Body of pancreas (tissue), 4 donors: ENCODE data around the gene GAN. TPM values are rescaled to one million over a fixed set of nuclear protein-coding genes. Genes with fewer than 3 reads are reported as not detected.

Experiments
- ATAC-seq: fragments of 150-250 bp; one replicate; pipeline ENCODE4 v1.9.1; 2016
- DNase-seq, 4 donors: peaks; one replicate each; pipeline ENCODE4 v3.0.0-alpha.2; 2019
- H3K27ac ChIP-seq, 4 donors: fragments of 200-600 bp; sonication (generic); 1 replicate in 3 of 4; 2 replicates in 1 of 4; pipeline versions ENCODE4 v1.5.1 to v1.6.1; 2016 to 2019; ENCODE audit warnings: mild to moderate bottlenecking in 1 of 4, mixed read lengths in 1 of 4, moderate library complexity in 1 of 4
- H3K27me3 ChIP-seq, 2 donors: fragments of 200-600 bp; sonication (generic); one replicate each; pipeline ENCODE4 v1.6.0; 2016; ENCODE audit warnings: mild to moderate bottlenecking in 1 of 2
- H3K36me3 ChIP-seq, 2 donors: fragments of 200-600 bp; sonication (generic); replicated peaks in 1 of 2; 2 replicates each; pipeline ENCODE4 v1.5.1; 2016; ENCODE audit warnings: low read depth in 2 of 2; ENCODE audit not compliant: insufficient read depth in 1 of 2
- H3K4me1 ChIP-seq: fragments of 200-600 bp; sonication (generic); one replicate; pipeline ENCODE4 v1.6.0; 2016
- H3K4me3 ChIP-seq, 2 donors: fragments of 200-600 bp; sonication (generic); 1 replicate in 1 of 2; 2 replicates in 1 of 2; pipeline ENCODE4 v1.5.1; 2016 to 2019
- H3K9me3 ChIP-seq, 3 donors: fragments of 200-600 bp; sonication (generic); 1 replicate in 2 of 3; 2 replicates in 1 of 3; pipeline ENCODE4 v1.5.1; 2016
- CTCF ChIP-seq, 7 experiments: fragments of 450-650 bp in 4 of 7; fragments of 200-600 bp in 3 of 7; sonication (generic) in 3 of 7; IDR thresholded peaks; one replicate each; pipeline ENCODE4 v1.5.1; 2016 to 2019; ENCODE audit warnings: antibody characterized with exemption in 7 of 7
- POLR2A ChIP-seq, 3 donors: fragments of 450-650 bp; IDR thresholded peaks; one replicate each; pipeline ENCODE4 v1.6.1; 2016; ENCODE audit warnings: antibody characterized with exemption in 3 of 3, mild to moderate bottlenecking in 2 of 3
- WGBS, 2 donors: methylation state at CpG; one replicate each; pipeline ENCODE4 v1.1.5; 2017; 5-methylcytosine and 5-hydroxymethylcytosine counted together
- intact Hi-C: fragments of 100-400 bp; cut with DNase I; formaldehyde crosslinking; loops from one replicate; pipeline ENCODE4 v1.15.1; 2023
- total RNA-seq, 2 donors: library from RNA; depleted of rRNA; stranded (reverse); fragments of >200 nt; gene quantifications; one replicate each; pipeline ENCODE4 v1.1.0, GENCODE V29; 2016

Gene GAN
- total RNA-seq, 2 donors from 2014 or later, result 3.6 to 4.9 TPM

GRCh38 chr16:81311762-81312161, 3.0 kb upstream of the GAN start:
- Histone ChIP-seq H3K27ac (no peak overlapping the region), H3K36me3 (no peaks in the 10 kb centered on the region), H3K9me3 (no peaks in the 10 kb centered on the region), H3K4me3 (no peak overlapping the region), H3K4me1 (peaks cover 14% of the 10 kb centered on the region), H3K27me3 (no peaks in the 10 kb centered on the region)
- TF ChIP-seq CTCF (IDR thresholded peaks at IDR 0.05), result no peak
- TF ChIP-seq POLR2A (IDR thresholded peaks at IDR 0.05), result no peak
- intact Hi-C loops, result no loop called here
- no peak for DNase-seq
- ATAC-seq, result no peak

DNA sequence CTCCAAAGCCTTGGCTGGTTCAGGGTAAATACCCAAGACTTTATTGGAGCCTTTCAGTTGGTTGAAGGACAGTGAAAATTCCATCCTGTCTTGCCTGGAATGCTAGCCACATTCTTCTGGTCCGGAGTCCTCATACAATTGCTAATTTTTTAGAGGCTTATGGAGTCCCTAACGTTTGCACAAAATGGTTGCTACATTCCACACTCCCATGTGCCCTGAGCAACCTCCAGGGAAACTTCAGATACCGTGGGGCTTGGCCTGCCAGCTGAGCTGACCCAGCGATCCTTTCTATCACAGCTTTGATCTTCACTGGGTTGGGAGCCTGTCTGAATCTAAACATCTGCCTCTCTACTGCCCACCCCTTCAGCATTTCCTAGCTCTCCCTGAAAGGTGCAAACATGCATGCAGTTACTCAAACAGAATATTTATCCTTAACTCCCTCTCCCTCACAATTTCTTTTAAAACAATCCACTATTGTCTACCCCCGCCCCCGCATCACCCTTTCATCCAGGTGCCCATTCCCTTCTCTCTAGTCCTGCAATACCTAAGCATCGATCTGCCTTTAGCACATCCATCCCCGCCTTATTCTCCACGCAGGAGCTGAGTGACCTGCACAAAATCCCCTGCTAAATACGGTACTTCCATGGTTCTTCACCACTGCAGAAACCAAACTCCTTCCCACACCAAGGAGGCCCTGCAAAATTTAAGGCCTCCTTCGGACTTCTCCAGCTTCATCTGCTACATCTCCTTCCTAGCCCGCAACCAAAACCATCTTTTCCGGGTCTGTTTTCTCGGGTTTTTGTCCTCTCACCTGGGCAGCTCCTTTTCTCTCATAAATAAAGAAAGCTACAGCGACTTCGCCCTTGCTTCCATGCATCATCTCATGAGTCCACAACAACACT, 810 bp upstream of the GAN start:
- no peaks in the 10 kb centered on the region for H3K9me3 ChIP-seq
- ATAC-seq, result no peak
- DNase-seq, result no peak
- 1 to 2% methylated on average over 16 of the region's 16 CpGs for WGBS, 2 donors
- peaks cover 14% of the 10 kb centered on the region for H3K4me1 ChIP-seq
- H3K27me3 ChIP-seq, result no peaks in the 10 kb centered on the region
- TF ChIP-seq POLR2A (IDR thresholded peaks at IDR 0.05) (no peak), CTCF (IDR thresholded peaks at IDR 0.05) (no peak)
- no peaks in the 10 kb centered on the region for H3K36me3 ChIP-seq
- H3K4me3 ChIP-seq, result peak overlapping the region; percentile 86 to 98
- intact Hi-C loops, result no loop called here
- peak overlapping the region in 3 of 4 donors; percentile 86 to 92 (median 92) for H3K27ac ChIP-seq

DNA sequence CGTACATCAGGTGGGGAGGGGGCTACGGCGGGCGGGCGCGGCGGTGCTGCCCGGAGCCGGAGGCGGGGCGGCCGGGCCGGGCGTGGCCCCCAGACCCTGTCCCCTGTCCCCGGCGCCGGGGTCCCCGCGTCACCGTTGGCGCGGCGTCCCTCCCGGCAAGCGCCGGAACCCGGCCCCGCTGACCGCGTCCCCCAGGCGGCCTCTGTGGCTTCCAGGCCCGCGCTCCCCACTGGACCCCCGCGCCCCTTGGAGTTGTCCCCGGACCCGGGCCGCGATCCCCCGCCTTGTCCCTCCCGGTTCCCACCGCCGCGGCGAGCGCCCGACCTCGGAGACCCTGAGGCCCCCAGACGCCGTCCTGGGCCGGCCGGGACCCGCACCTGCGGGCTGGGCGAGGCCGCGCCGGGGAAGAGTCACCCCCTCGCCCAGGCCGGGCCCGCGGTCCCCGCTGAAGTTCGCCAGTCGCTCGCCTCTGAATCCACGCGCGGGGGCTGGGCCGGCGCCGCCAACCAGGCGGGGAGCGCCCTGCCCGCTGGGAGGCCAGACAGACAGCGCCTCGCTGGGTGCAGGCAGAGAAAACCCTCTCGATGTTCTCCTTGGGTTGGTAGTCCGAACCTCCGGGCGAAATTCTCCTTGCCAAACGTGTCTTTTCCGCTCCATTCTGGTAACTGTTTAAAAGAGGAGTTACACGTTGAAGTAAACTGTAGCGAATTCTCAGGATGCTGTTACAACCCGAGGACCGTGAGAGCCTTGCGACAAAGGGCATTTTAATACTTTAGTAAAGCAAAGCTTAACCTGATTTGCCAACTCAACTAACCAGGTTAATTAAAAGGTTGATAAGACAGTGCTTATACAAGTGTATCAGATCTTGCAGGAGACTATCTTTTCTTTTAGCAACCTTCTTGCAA, 761 bp downstream of the GAN start:
- intact Hi-C loops, result no loop called here
- WGBS, 2 donors, result 1% methylated on average over 9 to 62 of the region's 88 CpGs
- peak overlapping the region; percentile 71 to 92 (median 89) for H3K27ac ChIP-seq
- H3K4me1 ChIP-seq, result peaks cover 14% of the 10 kb centered on the region
- ATAC-seq (peak; percentile 55), DNase-seq (peak; percentile 52 to 67 (median 56))
- TF ChIP-seq CTCF (IDR thresholded peaks at IDR 0.05), result peak in 2 of 7 experiments; percentile 10 to 21
- peak in 1 of 3 donors; percentile 21 for TF ChIP-seq POLR2A (IDR thresholded peaks at IDR 0.05)
- H3K36me3 ChIP-seq, result no peaks in the 10 kb centered on the region
- no peaks in the 10 kb centered on the region for H3K27me3 ChIP-seq
- H3K9me3 ChIP-seq, result no peaks in the 10 kb centered on the region
- H3K4me3 ChIP-seq, result peak overlapping the region; percentile 86 to 98

GRCh38 chr16:81316176-81316496, 1.4 kb downstream of the GAN start:
- Histone ChIP-seq H3K36me3 (no peaks in the 10 kb centered on the region), H3K4me3 (no peak overlapping the region), H3K27ac (peak overlapping the region in 1 of 4 donors; percentile 92), H3K9me3 (no peaks in the 10 kb centered on the region), H3K27me3 (no peaks in the 10 kb centered on the region), H3K4me1 (peaks cover 14% of the 10 kb centered on the region)
- TF ChIP-seq CTCF (IDR thresholded peaks at IDR 0.05), result no peak
- no peak for TF ChIP-seq POLR2A (IDR thresholded peaks at IDR 0.05)
- no peak for DNase-seq
- ATAC-seq, result no peak
- intact Hi-C loops, result no loop called here
- WGBS, 2 donors, result 44 to 73% methylated on average over 5 of the region's 5 CpGs
